ENCODE data around the gene IL12RB2.

IL12RB2 gene

DNA sequence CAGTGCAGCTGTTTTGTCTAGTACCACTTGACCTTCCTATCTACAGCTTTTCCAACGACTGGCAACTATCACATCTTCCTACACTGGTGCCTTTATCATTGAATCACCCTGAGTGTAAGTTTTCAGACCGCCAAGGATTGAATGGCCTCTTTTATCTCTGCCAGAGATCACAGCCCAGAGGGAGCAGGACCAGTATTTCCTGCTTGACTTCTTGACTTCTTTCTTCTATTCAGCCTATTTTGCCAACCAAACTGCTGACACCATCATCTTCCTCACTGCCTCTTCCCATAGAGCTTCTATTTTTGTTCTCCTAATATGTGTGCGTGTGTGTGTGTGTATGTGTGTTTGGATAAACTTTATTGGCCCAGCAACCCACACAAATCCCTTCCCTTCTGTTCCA, 68.7 kb downstream of the IL12RB2 start:
- TF ChIP-seq, protein P1, sequence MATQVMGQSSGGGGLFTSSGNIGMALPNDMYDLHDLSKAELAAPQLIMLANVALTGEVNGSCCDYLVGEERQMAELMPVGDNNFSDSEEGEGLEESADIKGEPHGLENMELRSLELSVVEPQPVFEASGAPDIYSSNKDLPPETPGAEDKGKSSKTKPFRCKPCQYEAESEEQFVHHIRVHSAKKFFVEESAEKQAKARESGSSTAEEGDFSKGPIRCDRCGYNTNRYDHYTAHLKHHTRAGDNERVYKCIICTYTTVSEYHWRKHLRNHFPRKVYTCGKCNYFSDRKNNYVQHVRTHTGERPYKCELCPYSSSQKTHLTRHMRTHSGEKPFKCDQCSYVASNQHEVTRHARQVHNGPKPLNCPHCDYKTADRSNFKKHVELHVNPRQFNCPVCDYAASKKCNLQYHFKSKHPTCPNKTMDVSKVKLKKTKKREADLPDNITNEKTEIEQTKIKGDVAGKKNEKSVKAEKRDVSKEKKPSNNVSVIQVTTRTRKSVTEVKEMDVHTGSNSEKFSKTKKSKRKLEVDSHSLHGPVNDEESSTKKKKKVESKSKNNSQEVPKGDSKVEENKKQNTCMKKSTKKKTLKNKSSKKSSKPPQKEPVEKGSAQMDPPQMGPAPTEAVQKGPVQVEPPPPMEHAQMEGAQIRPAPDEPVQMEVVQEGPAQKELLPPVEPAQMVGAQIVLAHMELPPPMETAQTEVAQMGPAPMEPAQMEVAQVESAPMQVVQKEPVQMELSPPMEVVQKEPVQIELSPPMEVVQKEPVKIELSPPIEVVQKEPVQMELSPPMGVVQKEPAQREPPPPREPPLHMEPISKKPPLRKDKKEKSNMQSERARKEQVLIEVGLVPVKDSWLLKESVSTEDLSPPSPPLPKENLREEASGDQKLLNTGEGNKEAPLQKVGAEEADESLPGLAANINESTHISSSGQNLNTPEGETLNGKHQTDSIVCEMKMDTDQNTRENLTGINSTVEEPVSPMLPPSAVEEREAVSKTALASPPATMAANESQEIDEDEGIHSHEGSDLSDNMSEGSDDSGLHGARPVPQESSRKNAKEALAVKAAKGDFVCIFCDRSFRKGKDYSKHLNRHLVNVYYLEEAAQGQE (IDR thresholded peaks at IDR 0.05; ENCODE audit: insufficient read depth in 1 of 2, low read depth in 2 of 2, low read length in 2 of 2) = no peak
- TF ChIP-seq POLR2AphosphoS5 (IDR thresholded peaks at IDR 0.05; ENCODE audit: low read depth, low read length) = no peak
- TF ChIP-seq FOXP2 (optimal IDR thresholded peaks at IDR 0.05; ENCODE audit: borderline replicate concordance, extremely low read depth, extremely low read length, insufficient read depth) = no peak
- no peak for TF ChIP-seq TAF1 (IDR thresholded peaks at IDR 0.05; ENCODE audit: borderline replicate concordance, insufficient read depth, low read length)
- TF ChIP-seq SIN3A (IDR thresholded peaks at IDR 0.05; ENCODE audit: borderline replicate concordance, insufficient read depth, low read length) = no peak

DNA sequence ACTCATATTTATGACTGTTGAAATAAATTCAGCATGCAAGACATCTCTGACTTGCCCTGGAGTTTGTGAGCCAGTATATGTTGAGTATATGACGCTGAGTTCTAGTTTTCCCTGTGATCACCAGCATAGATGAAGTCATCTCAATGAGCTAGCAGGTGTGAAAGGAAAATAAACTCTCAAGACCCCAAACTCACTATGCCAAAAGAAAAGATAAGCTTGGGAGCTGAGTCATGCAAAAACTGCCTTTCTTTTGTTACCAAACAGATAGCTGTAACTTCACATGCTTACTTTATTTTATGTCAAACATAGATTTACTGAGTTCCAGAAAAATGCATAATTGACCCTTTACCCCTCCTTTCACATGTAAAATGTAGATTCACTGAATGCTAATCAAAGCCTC, 69.6 kb downstream of the IL12RB2 start:
- TF ChIP-seq TAF1 (IDR thresholded peaks at IDR 0.05; ENCODE audit: borderline replicate concordance, insufficient read depth, low read length) (no peak), FOXP2 (optimal IDR thresholded peaks at IDR 0.05; ENCODE audit: borderline replicate concordance, extremely low read depth, extremely low read length, insufficient read depth) (no peak), SIN3A (IDR thresholded peaks at IDR 0.05; ENCODE audit: borderline replicate concordance, insufficient read depth, low read length) (no peak), POLR2AphosphoS5 (IDR thresholded peaks at IDR 0.05; ENCODE audit: low read depth, low read length) (no peak)
- TF ChIP-seq, protein P1 (IDR thresholded peaks at IDR 0.05; ENCODE audit: insufficient read depth in 1 of 2, low read depth in 2 of 2, low read length in 2 of 2) = no peak

DNA sequence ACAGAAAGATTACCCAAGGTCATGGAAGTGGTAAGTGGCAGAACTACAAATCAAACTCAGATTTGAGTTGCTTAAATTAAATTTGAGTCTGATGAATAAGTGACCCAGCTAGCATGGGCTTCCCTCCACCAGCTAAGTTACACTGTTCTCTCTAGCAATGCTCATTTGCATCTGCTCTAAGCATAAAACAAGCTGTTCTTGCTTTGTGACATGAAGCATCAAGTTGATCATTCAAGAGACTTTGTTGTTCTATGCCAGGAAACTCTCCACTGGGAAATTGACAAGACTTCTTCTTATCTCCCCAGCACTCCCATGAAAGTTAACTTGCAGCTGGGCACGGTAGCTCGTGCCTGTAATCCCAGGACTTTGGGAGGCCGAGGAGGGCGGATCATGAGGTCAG, 73.5 kb downstream of the IL12RB2 start:
- TF ChIP-seq, protein P1 (IDR thresholded peaks at IDR 0.05; ENCODE audit: insufficient read depth in 1 of 2, low read depth in 2 of 2, low read length in 2 of 2) = no peak
- TF ChIP-seq SIN3A (IDR thresholded peaks at IDR 0.05; ENCODE audit: borderline replicate concordance, insufficient read depth, low read length) = no peak
- no peak for TF ChIP-seq TAF1 (IDR thresholded peaks at IDR 0.05; ENCODE audit: borderline replicate concordance, insufficient read depth, low read length)
- TF ChIP-seq POLR2AphosphoS5 (IDR thresholded peaks at IDR 0.05; ENCODE audit: low read depth, low read length) = no peak
- no peak for TF ChIP-seq FOXP2 (optimal IDR thresholded peaks at IDR 0.05; ENCODE audit: borderline replicate concordance, extremely low read depth, extremely low read length, insufficient read depth)

DNA sequence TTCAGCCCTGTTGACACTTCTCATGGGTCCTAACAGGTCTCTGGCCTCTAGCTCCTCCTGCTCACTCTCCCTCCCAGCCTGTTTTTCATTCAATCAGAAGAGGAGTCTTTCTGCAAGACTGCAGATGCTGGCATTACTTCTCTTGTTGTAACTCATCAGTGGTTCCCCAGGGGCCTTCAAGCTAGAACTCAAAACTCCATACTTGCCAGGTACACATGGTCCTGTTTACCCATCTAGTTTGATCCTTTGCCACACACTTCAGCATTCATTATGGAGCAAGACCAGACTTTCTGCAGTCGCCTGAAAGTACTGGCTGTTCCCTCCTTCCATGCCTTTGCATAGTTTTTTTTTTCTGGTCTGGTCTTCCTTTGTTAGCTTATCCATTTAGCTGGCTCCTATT, 74.6 kb downstream of the IL12RB2 start:
- TF ChIP-seq POLR2AphosphoS5 (IDR thresholded peaks at IDR 0.05; ENCODE audit: low read depth, low read length) (no peak), TAF1 (IDR thresholded peaks at IDR 0.05; ENCODE audit: borderline replicate concordance, insufficient read depth, low read length) (no peak), SIN3A (IDR thresholded peaks at IDR 0.05; ENCODE audit: borderline replicate concordance, insufficient read depth, low read length) (no peak), FOXP2 (optimal IDR thresholded peaks at IDR 0.05; ENCODE audit: borderline replicate concordance, extremely low read depth, extremely low read length, insufficient read depth) (no peak)
- TF ChIP-seq, protein P1 (IDR thresholded peaks at IDR 0.05; ENCODE audit: insufficient read depth in 1 of 2, low read depth in 2 of 2, low read length in 2 of 2) = no peak

Measured in PFSK-1 (cell line).